Endothelial cell of umbilical vein (primary cell): ENCODE data around the gene FAM50B. TPM values are rescaled to one million over a fixed set of nuclear protein-coding genes. Genes with fewer than 3 reads are reported as not detected.

Source experiments
- BruUV-seq: library from RNA; stranded (reverse); fragments of 400-500 nt; replicated peaks from 2 replicates; lab custom pipeline; 2021; lab: Mats Ljungman, UMichigan
- CTCF ChIA-PET: fragments of 300-600, 350-600 bp; sonication (Branson Sonifier 250); formaldehyde crosslinking; loops from one replicate; lab custom pipeline; 2021; ENCODE audit warnings: antibody characterized with exemption, inconsistent platforms; lab: Charles Lee
- POLR2A ChIA-PET: fragments of 300-600, 350-600 bp; sonication (Branson Sonifier 250); formaldehyde crosslinking; loops from one replicate; lab custom pipeline; 2021; ENCODE audit warnings: antibody characterized with exemption, inconsistent platforms; lab: Charles Lee
- DNase-seq: peaks from one replicate; pipeline ENCODE4 v3.0.0-alpha.2; 2011; ENCODE audit warnings: low read depth, low spot score
- FAIRE-seq: peaks from 2 replicates; lab custom pipeline; 2011; peaks lifted over from hg19 to GRCh38; lab: Jason Lieb, UNC
- H2AFZ ChIP-seq: 2 replicates; pipeline ENCODE4 v1.6.0; 2012; ENCODE audit warnings: low read depth, low read length, control low read depth, inconsistent platforms
- H3K27ac ChIP-seq: 2 replicates; pipeline ENCODE4 v1.5.1; 2011; ENCODE audit warnings: low read depth, mild to moderate bottlenecking, control low read depth, low read length, moderate library complexity; ENCODE audit not compliant: insufficient read depth
- H3K27me3 ChIP-seq, 2 experiments: 2 replicates each; pipeline versions ENCODE4 v1.6.0 to v1.6.1; 2011; ENCODE audit warnings: low read length in 2 of 2, mixed read lengths in 1 of 2; ENCODE audit not compliant: control insufficient read depth in 2 of 2, insufficient read depth in 2 of 2
- H3K36me3 ChIP-seq, 2 experiments: 2 replicates in 1 of 2; 3 replicates in 1 of 2; pipeline ENCODE4 v1.5.1; 2011; ENCODE audit warnings: low read length in 2 of 2, mild to moderate bottlenecking in 1 of 2, moderate library complexity in 1 of 2; ENCODE audit not compliant: control insufficient read depth in 2 of 2, insufficient read depth in 2 of 2; ENCODE audit errors: extremely low read depth in 1 of 2
- H3K4me1 ChIP-seq: 3 replicates; pipeline ENCODE4 v1.5.1; 2011; ENCODE audit warnings: mild to moderate bottlenecking, low read length; ENCODE audit not compliant: control insufficient read depth, insufficient read depth; ENCODE audit errors: extremely low read depth
- H3K4me2 ChIP-seq: 2 replicates; pipeline ENCODE4 v1.6.1; 2011; ENCODE audit warnings: low read length, control low read depth, mixed read lengths; ENCODE audit not compliant: insufficient read depth
- H3K4me3 ChIP-seq, 3 experiments: fragments of 200-600 bp in 1 of 3; sonication (generic), shearing (Covaris generic) in 1 of 3; replicated peaks in 1 of 3; 2 replicates each; pipeline ENCODE4 v1.5.1; 2011 to 2016; ENCODE audit warnings: control low read depth in 3 of 3, low read length in 3 of 3, mild to moderate bottlenecking in 2 of 3, inconsistent platforms in 1 of 3, low read depth in 1 of 3, moderate library complexity in 1 of 3; ENCODE audit not compliant: insufficient read depth in 1 of 3
- H3K79me2 ChIP-seq: 2 replicates; pipeline ENCODE4 v1.6.0; 2012; ENCODE audit warnings: low read length, inconsistent platforms; ENCODE audit not compliant: control insufficient read depth, insufficient read depth
- H3K9ac ChIP-seq: replicated peaks from 2 replicates; pipeline ENCODE3; 2011; ENCODE audit warnings: low read length, control low read depth; ENCODE audit not compliant: insufficient read depth; ENCODE audit errors: extremely low read depth
- H3K9me1 ChIP-seq: replicated peaks from 3 replicates; pipeline ENCODE4 v1.6.0; 2011; ENCODE audit warnings: mild to moderate bottlenecking, low read length; ENCODE audit not compliant: control insufficient read depth, insufficient read depth; ENCODE audit errors: extremely low read depth
- H3K9me3 ChIP-seq: replicated peaks from 2 replicates; pipeline ENCODE4 v1.5.1; 2012; ENCODE audit warnings: low read length, inconsistent platforms; ENCODE audit not compliant: control insufficient read depth, insufficient read depth
- H4K20me1 ChIP-seq: replicated peaks from 2 replicates; pipeline ENCODE3; 2011; ENCODE audit warnings: mild to moderate bottlenecking, low read length; ENCODE audit not compliant: control insufficient read depth, insufficient read depth; ENCODE audit errors: extremely low read depth
- CTCF ChIP-seq, 2 donors: IDR thresholded peaks; 1 replicate in 1 of 2; 2 replicates in 1 of 2; pipeline ENCODE4 v1.5.1; 2011; ENCODE audit warnings: low read length in 2 of 2, mild to moderate bottlenecking in 2 of 2, moderate library complexity in 2 of 2, control low read depth in 1 of 2, inconsistent platforms in 1 of 2, low read depth in 1 of 2; ENCODE audit not compliant: insufficient read depth in 1 of 2; ENCODE audit errors: extremely low read depth in 1 of 2
- EZH2 ChIP-seq: IDR thresholded peaks from 2 replicates; pipeline ENCODE4 v1.6.1; 2012; ENCODE audit warnings: borderline replicate concordance, low read depth, mild to moderate bottlenecking, moderate library complexity, low read length, inconsistent platforms; ENCODE audit not compliant: severe bottlenecking
- FOS ChIP-seq: IDR thresholded peaks from 2 replicates; pipeline ENCODE4 v1.6.1; 2011; ENCODE audit warnings: mild to moderate bottlenecking, low read length, moderate library complexity, borderline replicate concordance; ENCODE audit not compliant: insufficient read depth
- GATA2 ChIP-seq: IDR thresholded peaks from 2 replicates; pipeline ENCODE4 v1.7.0; 2011; ENCODE audit warnings: low read depth, mild to moderate bottlenecking, moderate library complexity, mixed read lengths, low read length; ENCODE audit not compliant: insufficient read length, insufficient read depth
- JUN ChIP-seq: IDR thresholded peaks from 2 replicates; pipeline ENCODE4 v1.6.1; 2011; ENCODE audit warnings: borderline replicate concordance, low read depth; ENCODE audit not compliant: insufficient read length, insufficient read depth
- MAX ChIP-seq: IDR thresholded peaks from 2 replicates; pipeline ENCODE4 v1.6.1; 2011; ENCODE audit not compliant: insufficient read depth, insufficient read length
- MYC ChIP-seq: IDR thresholded peaks from one replicate; pipeline ENCODE4 v1.6.1; 2011; ENCODE audit warnings: mild to moderate bottlenecking, low read depth, low read length
- POLR2A ChIP-seq: IDR thresholded peaks from 2 replicates; pipeline ENCODE4 v1.6.1; 2012; ENCODE audit warnings: low read depth, mild to moderate bottlenecking, control low read depth, low read length
- POLR2AphosphoS5 ChIP-seq: IDR thresholded peaks from 2 replicates; pipeline ENCODE4 v1.6.1; 2012; ENCODE audit warnings: low read depth, mild to moderate bottlenecking, control low read depth, low read length, moderate library complexity; ENCODE audit not compliant: insufficient read depth
- dilution Hi-C: fragments of 300-500 bp; cut with MboI; formaldehyde crosslinking; loops from one replicate; pipeline ENCODE4 v1.15.0; 2019; ENCODE audit warnings: low sequenced_read_pairs; ENCODE audit not compliant: extremely low pct_ligation_motif_present
- intact Hi-C: fragments of 100-400 bp; cut with micrococcal nuclease; formaldehyde crosslinking; loops from one replicate; pipeline ENCODE4 v1.10.0; 2022
- polyA plus RNA-seq, 4 experiments: library from polyadenylated mRNA; depleted of rRNA in 3 of 4; stranded (reverse) in 3 of 4; unstranded in 1 of 4; fragments of >200 nt; gene quantifications; 2 replicates each; pipeline versions ENCODE4 v1.2.1 to v1.2.3, GENCODE V29; 2011 to 2012; ENCODE audit warnings: missing spikeins in 1 of 4
- total RNA-seq: library from RNA; stranded (reverse); gene quantifications from 2 replicates; pipeline ENCODE4 v1.2.3, GENCODE V29; 2021

Gene FAM50B
- total and polyA plus RNA-seq, 2 donors (not counting 3 experiments of a cell fraction or from before 2014, with no cell fraction given), result 10.0 to 14.1 TPM

- TF ChIP-seq JUN (no peak), GATA2 (no peak), FOS (no peak), MAX (no peak)
- ChIA-PET CTCF (interaction anchor here (3.9 kb wide), 1 partner anchor 40 kb away, joined by 18 read pairs; no protein-coding TSS in a partner anchor), POLR2A (no interaction called here)
- dilution Hi-C loops, result no loop called here
- Histone ChIP-seq H3K9me1 (no peaks in the 10 kb centered on the region), H3K9me3 (no peaks in the 10 kb centered on the region), H3K4me1 (no peaks in the 10 kb centered on the region), H3K79me2 (no peaks in the 10 kb centered on the region), H3K27me3 (no peaks in the 10 kb centered on the region), H3K36me3 (no peaks in the 10 kb centered on the region), H4K20me1 (no peaks in the 10 kb centered on the region), H2AFZ (no peak overlapping the region), H3K4me3 (no peak overlapping the region), H3K9ac (no peak overlapping the region), H3K4me2 (no peak overlapping the region), H3K27ac (no peak overlapping the region)
- intact Hi-C loops, result no loop called here
- no TSS peak for BruUV-seq
- FAIRE-seq, result no peak
- no peak for DNase-seq
Observed at GRCh38 chr6:3893487-3893886, 44.3 kb downstream of the FAM50B start.

GRCh38 chr6:3893917-3894316, 44.7 kb downstream of the FAM50B start:
- no peak overlapping the region for H3K4me3 ChIP-seq
- intact Hi-C loops (no loop called here), dilution Hi-C loops (no loop called here)
- no peak overlapping the region for H3K4me2 ChIP-seq
- no peak overlapping the region for H3K27ac ChIP-seq
- CTCF ChIA-PET, result interaction anchor here (1.1 to 3.9 kb wide), 3 partner anchors 39 to 145 kb away, joined by 3 to 18 read pairs (median 11); no protein-coding TSS in a partner anchor
- no peaks in the 10 kb centered on the region for H3K79me2 ChIP-seq
- no peaks in the 10 kb centered on the region for H4K20me1 ChIP-seq
- H3K9ac ChIP-seq, result no peak overlapping the region
- H2AFZ ChIP-seq, result no peak overlapping the region
- FAIRE-seq, result no peak
- no peaks in the 10 kb centered on the region for H3K9me3 ChIP-seq
- no peaks in the 10 kb centered on the region for H3K36me3 ChIP-seq
- H3K4me1 ChIP-seq, result no peaks in the 10 kb centered on the region
- no peaks in the 10 kb centered on the region for H3K9me1 ChIP-seq
- BruUV-seq, result no TSS peak
- no peaks in the 10 kb centered on the region for H3K27me3 ChIP-seq
- DNase-seq, result no peak
- TF ChIP-seq EZH2, result no peak
- no peak for TF ChIP-seq POLR2A
- no peak for TF ChIP-seq MAX
- TF ChIP-seq CTCF (IDR thresholded peaks at IDR 0.05; ENCODE audit: extremely low read depth in 1 of 2, insufficient read depth in 1 of 2, low read depth in 1 of 2, low read length in 2 of 2), result no peak
- TF ChIP-seq GATA2, result no peak
- TF ChIP-seq POLR2AphosphoS5, result no peak
- TF ChIP-seq JUN, result no peak
- TF ChIP-seq FOS, result no peak
- TF ChIP-seq MYC, result no peak
- POLR2A ChIA-PET, result no interaction called here
